NCI-H82 (cell line): Measurements from ENCODE around the gene DEK.
"Not testable (repeated sequence)": the region's sequence is repeated elsewhere in the genome, so short reads cannot be mapped to it uniquely, and the experiment has no call there.

Experiments used
- DNase-seq: peaks from one replicate; lab custom pipeline; 2025; lab: John Stamatoyannopoulos, UW

Gene DEK, protein sequence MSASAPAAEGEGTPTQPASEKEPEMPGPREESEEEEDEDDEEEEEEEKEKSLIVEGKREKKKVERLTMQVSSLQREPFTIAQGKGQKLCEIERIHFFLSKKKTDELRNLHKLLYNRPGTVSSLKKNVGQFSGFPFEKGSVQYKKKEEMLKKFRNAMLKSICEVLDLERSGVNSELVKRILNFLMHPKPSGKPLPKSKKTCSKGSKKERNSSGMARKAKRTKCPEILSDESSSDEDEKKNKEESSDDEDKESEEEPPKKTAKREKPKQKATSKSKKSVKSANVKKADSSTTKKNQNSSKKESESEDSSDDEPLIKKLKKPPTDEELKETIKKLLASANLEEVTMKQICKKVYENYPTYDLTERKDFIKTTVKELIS

DNA sequence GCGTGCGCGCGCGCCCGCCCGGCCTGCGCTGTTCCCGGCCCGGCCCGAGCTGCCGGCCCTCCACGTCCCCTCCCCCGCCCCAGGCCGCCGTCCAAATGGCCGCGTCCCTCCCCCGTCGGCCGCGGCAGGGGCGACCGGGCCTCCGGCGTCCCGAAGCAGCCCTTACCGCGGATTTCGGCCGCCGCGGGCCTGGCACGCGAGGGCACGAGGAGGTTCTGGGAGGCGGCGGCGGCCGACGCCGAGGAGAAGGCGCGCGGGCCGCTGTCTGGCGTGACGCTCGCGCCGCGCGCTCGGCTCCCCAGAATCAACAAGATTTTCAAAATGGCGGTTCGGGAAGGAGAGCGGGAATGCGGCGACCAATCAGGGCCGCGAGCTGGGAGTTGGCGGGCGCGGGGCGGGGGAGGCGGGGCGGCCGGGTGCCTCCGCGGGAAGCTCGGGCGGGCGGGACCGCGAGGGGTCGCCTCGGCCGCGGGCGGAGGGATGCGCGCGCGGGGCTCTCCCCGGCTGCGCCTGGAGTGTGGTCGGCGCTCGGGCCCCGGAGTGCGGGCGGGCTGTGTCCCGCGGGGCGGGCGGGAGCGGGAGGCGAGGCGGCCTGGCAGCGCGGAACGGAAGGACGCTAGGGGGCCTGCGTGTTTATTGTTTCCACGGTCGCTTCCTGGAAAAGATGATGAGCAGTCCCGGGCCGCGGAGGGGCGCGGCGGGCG lies at the start of gene DEK:
Gene DEK, minus strand, starts transcription at position 312 of the 704 bp plus-strand sequence. CDS start 543 bp downstream, outside the sequence.
- peak; percentile 95 for DNase-seq

- DNase-seq = peak; percentile 62
Measured at GRCh38 chr6:18312368-18312767, 48.0 kb upstream of the DEK start.

DNA sequence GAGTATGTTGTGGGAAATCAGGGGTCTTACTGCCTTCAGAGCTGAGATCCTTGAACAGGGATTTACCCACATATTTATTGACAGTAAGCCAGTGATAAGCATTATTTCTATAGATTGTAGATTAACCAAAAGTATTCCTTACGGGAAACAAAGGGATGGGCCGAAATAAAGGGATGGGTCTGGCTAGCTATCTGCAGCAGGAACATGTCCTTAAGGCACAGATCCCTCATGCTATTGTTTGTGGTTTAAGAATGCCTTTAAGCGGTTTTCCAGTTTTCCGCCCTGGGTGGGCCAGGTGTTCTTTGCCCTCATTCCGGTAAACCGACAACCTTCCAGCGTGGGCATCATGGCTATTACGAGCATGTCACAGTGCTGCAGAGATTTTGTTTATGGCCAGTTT lies 45.7 kb upstream of the DEK start:
- not testable (repeated sequence) for DNase-seq

GRCh38 chr6:18309046-18309445 lies 44.7 kb upstream of the DEK start:
- no peak for DNase-seq

DNA sequence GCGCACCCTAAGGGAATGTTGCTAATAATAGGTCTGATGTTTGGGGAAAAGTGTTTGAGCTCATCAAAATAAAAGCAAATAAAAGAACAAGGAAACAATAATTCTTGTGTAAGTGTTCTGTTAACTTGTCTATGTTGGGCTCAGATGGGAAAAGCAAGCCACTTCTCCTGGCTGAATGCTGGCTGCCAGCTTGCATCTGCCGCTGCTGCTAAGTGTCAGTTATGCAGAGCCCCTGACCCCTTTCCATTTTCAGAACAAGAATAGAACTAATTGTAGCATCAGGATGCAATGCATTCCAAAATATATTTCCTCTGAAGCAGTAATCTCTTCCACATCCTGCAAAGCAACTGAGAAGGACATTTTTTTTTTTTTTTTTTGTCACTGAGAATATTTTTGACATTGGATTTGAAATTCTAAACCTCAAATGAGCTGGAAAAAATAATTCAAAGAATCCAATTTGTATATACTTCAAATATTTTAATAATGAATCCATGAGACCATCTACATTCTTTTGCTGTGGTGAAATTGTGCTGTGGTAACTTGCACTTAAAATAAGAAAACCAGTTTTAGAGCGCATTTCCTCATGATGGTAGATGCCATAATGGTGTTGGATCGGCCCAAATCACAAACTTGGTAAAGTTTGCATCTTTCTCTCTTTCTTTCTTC lies 43.9 kb upstream of the DEK start:
- DNase-seq = no peak

DNA sequence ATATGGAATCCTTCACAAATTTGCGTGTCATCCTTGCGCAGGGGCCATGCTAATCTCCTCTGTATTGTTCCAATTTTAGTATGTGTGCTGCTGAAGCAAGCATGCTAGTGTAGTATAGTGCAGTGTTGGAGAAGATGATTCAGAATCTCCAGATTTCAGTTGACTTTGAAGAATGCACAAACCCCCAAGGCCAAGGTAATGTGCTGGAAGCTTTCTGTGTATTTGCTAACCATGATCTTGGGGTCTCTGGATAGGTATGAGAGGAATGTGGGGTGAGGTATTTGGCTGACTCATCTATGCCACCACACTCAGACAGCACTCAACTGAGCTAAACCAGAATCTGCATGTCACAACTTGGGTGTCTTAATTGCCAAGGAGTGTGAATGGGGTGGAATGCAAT lies 42.6 kb upstream of the DEK start:
- DNase-seq = no peak

GRCh38 chr6:18302561-18303439 lies 38.5 kb upstream of the DEK start:
- peak; percentile 51 for DNase-seq

- no peak for DNase-seq
Measured at GRCh38 chr6:18293076-18293904, 29.0 kb upstream of the DEK start.

GRCh38 chr6:18289283-18289682 lies 25.0 kb upstream of the DEK start:
- DNase-seq = no peak

DNA sequence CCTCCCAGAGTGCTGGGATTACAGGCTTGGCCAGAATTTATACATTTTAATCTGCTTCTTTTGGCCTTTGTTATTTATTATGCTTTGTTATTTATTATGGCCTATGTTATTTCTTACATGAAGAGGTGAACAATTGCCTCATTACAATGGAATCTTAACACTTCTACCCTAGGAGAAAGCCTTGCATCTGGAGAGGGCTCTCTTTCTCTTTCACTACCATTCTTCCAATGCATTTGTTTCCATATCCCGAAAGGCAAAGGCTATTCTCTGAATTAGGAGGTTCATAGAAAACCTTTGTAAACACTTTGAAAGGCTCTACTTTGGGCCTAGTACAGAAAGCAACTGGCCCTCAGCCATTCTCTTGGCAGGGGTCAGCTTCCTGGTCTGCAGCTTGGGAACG lies 19.9 kb upstream of the DEK start:
- no peak for DNase-seq

DNA sequence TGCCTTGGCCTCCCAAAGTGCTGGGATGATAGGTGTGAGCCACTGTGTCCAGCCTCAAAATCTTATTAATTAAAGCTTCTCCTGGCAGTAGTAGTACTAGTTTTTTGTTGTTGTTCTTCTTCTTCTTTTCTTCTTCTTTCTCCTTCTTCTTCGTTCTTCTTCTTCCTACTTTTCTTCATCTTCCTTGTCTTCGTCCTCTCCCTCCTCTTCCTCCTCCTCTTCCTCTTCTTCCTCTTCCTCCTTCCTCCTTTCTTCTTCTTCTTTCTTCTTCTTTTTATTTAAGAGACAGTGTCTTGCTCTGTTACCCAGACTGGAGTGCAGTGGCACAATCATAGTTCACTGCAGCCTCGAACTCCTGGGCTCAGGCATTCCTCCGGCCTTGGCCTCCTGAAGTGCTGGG lies 17.2 kb upstream of the DEK start:
- DNase-seq = no peak

DNA sequence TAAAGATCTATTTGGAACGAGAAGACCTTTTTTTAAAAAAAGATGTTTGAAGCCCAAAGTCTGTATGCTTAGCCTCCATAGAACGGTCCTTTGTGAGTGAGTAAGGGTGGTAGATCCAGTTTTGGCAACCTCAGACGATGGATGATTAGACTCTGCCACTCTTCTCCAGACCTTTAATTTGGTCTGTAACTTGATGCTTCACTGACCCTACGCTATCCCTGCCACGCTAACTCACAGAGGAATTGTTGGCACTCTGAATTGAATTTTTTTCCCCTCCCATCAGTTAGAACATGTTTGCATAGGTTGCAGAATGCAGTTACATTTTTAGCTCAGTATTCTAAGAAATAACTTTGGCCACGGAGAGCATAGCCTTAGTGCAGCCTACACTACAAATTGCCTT lies 15.8 kb upstream of the DEK start:
- no peak for DNase-seq

DNA sequence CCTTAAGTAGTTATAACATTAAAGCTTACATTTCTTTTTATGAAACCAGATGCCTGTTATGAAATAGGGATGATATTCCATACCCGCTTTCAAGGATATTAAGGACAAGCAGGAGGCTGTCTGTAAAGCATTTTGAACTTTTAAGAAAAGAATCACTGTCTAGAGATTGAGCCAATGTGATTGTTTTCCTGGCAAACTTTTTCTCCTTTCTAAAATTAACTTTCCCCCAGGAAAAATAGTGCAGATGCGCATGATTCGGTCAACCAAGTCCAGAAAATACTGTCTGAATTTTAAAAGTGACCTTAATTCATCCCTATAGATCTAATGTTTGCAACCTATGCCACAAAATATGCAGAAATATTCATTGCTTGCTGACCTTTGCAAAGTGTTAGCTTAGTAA lies 15.1 kb upstream of the DEK start:
- no peak for DNase-seq

DNA sequence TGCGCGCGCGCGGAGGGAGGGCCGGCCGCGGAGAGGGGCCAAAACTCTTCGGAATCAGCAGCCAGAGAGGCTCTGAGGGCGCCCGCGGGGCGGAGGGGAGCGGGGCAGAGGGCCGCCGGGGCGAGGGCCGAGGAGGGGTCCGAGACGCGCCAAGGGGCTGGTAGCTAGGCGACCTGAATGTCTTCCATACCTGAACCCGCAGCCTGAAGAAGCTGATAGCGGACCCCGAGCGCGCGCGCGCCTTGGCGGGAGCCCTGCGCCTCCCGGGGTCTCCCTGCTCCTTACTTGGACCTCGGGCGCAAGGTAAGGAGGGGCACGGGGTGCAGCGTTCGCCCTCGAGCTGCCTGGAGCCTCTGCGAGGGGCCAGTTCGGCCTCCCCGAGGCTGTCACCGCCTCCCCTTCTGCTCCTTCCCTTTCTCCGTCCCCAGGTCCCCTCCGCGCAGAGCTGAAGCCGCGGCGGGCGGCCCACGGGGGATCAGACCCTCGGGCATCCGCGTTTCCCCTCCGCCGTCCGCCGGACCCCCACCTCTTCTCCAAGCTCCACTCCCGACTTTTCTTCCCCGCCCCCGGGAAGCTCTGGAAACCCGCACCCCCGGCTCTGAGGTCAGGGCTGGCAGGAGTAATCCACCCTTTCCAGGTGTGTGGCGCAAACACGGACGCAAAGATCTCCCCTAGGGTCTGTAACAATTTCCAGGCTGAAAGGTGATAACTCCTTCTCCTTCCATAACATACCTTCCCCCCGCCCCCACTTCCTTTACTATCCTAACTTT lies 13.1 kb upstream of the DEK start:
- no peak for DNase-seq

DNA sequence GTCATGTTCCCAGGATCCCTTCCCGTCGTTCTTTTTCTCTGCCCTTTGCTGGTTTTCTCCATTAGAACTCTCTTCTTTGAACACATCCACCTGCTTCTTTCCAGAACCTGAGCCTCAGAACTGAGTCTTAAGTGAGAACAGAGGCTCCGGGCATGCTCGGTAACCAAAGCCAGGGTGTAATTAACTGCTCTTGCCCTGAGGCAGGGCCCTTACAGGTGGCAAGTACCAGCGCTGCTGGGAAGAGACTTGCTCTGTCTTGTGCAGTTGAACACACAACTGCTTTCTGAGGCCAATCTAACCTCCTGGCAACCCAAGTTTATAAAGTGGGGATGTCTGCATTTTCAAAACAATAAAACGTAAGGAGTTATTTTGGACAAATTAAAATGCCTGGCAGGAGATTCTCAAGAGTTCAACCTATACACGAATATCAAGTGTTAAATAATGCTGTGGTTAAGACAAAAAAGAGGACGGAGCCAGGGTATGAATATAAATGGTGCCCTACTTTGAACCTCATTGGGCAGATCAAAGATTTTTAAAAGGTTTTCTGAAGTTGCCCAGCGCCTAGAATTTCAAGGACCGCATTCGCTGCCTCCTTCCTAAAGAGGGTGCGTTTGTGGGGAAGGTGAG lies 12.4 kb upstream of the DEK start:
- DNase-seq = no peak

- DNase-seq = no peak
Measured at GRCh38 chr6:18270216-18270615, 5.9 kb upstream of the DEK start.

DNA sequence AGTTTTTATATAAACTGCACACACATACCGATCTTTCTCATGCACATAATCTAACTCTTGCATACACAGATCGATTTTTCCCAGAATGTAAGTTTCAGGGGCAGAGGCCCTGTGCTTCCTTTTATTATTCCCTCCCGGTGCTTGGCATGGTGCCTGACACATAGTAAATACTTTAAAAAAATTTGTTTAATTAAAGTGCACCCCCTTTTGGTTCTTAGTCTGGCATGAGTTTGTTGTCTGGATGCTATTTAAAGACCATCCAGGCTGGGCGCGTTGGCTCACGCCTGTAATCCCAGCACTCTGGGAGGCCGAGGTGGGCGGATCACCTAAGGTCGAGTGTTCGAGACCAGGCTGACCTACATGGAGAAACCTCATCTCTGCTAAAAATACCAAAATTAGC lies 5.4 kb upstream of the DEK start:
- no peak for DNase-seq

- DNase-seq = no peak
Measured at GRCh38 chr6:18269253-18269652, 4.9 kb upstream of the DEK start.

- peak; percentile 64 for DNase-seq
Measured at GRCh38 chr6:18268066-18268465, 3.7 kb upstream of the DEK start.

DNA sequence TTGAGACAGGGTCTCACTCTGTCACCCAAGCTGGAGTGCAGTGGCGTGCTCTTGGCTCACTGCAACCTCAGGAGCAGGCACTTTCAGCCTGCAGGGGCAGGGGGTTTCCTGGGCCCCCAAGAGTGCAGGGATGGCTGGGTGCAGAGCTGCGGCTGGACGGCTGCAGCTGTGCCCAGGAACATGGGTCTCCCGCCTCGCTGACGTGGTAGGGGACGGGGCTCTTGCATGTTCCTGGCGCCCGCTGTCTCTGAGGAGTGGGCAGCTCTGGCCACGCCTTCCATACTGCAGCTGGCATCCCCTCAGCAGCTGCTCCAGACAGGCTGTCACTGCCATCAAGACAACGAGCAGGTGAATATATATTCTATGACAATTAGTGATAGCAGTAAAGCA lies 2.2 kb upstream of the DEK start:
- no peak for DNase-seq
